Caco-2 (cell line): ENCODE results near the gene HOGA1. TPM values are rescaled to one million over a fixed set of nuclear protein-coding genes. Genes with fewer than 3 reads are reported as not detected.

ENCODE experiments used
- BruUV-seq: library from RNA; stranded (reverse); fragments of 400-500 nt; replicated peaks from 2 replicates; lab custom pipeline; 2021; lab: Mats Ljungman, UMichigan
- CTCF ChIA-PET: fragments of 300-600 bp; sonication (Branson Sonifier 250); formaldehyde crosslinking; loops from one replicate; lab custom pipeline; 2022; ENCODE audit warnings: antibody characterized with exemption; lab: Charles Lee
- POLR2A ChIA-PET: fragments of 300-600 bp; sonication (Branson Sonifier 250); formaldehyde crosslinking; loops from one replicate; lab custom pipeline; 2022; ENCODE audit warnings: antibody characterized with exemption; lab: Charles Lee
- DNase-seq, 2 experiments: peaks; one replicate each; pipeline versions ENCODE4 v3.0.0 to v3.0.0-alpha.2; 2020 to 2022
- H3K27me3 ChIP-seq: replicated peaks from 2 replicates; pipeline ENCODE4 v1.6.0; 2011; ENCODE audit warnings: low read length; ENCODE audit not compliant: control insufficient read depth, insufficient read depth
- H3K36me3 ChIP-seq: 2 replicates; pipeline ENCODE4 v1.5.1; 2011; ENCODE audit warnings: low read length; ENCODE audit not compliant: control insufficient read depth, insufficient read depth
- H3K4me1 ChIP-seq: fragments of 250-450 bp; sonication (Bioruptor Pico); 2 replicates; pipeline ENCODE4 v1.5.1; 2020; ENCODE audit warnings: mild to moderate bottlenecking
- H3K4me3 ChIP-seq: 2 replicates; pipeline ENCODE4 v1.5.1; 2011; ENCODE audit warnings: low read depth, mild to moderate bottlenecking, control low read depth, low read length
- H3K9me3 ChIP-seq: fragments of 250-450 bp; sonication (Bioruptor Pico); 2 replicates; pipeline ENCODE4 v1.5.1; 2020; ENCODE audit warnings: mild to moderate bottlenecking, moderate library complexity
- H3K27ac Mint-ChIP-seq: one replicate; pipeline ENCODE4 v1.8.0; 2022; ENCODE audit warnings: mixed read lengths; ENCODE audit not compliant: unreplicated experiment
- H3K27me3 Mint-ChIP-seq: one replicate; pipeline ENCODE4 v1.8.0; 2022; ENCODE audit warnings: mixed read lengths; ENCODE audit not compliant: insufficient read depth, unreplicated experiment
- H3K36me3 Mint-ChIP-seq: one replicate; pipeline ENCODE4 v1.8.0; 2022; ENCODE audit warnings: mild to moderate bottlenecking, mixed read lengths; ENCODE audit not compliant: insufficient read depth, unreplicated experiment
- H3K4me1 Mint-ChIP-seq: one replicate; pipeline ENCODE4 v1.8.0; 2022; ENCODE audit warnings: low read depth, mixed read lengths; ENCODE audit not compliant: unreplicated experiment
- H3K4me3 Mint-ChIP-seq: one replicate; pipeline ENCODE4 v1.8.0; 2022; ENCODE audit warnings: mild to moderate bottlenecking, moderate library complexity, mixed read lengths; ENCODE audit not compliant: unreplicated experiment
- H3K9me3 Mint-ChIP-seq: one replicate; pipeline ENCODE4 v1.8.0; 2022; ENCODE audit warnings: mixed read lengths; ENCODE audit not compliant: unreplicated experiment
- intact Hi-C: fragments of 100-400 bp; cut with micrococcal nuclease; formaldehyde crosslinking; loops from one replicate; pipeline ENCODE4 v1.10.0; 2022; ENCODE audit not compliant: unreplicated experiment
- total RNA-seq: library from RNA; stranded (reverse); gene quantifications from 2 replicates; pipeline ENCODE4 v1.2.3, GENCODE V29; 2022
- TF ChIP-seq, protein P1 (sequence below), 2 experiments: fragments of 200-600 bp in 1 of 2; IDR thresholded peaks; 1 replicate in 1 of 2; 2 replicates in 1 of 2; pipeline versions ENCODE4 v1.5.1 to v1.8.0; 2011 to 2022; ENCODE audit warnings: antibody characterized with exemption in 1 of 2, control low read depth in 1 of 2, inconsistent platforms in 1 of 2, low read depth in 1 of 2, low read length in 1 of 2, mild to moderate bottlenecking in 1 of 2, moderate library complexity in 1 of 2; ENCODE audit not compliant: insufficient read depth in 1 of 2, severe bottlenecking in 1 of 2, unreplicated experiment in 1 of 2

The HOGA1 gene
- total RNA-seq, 1 experiment from 2014 or later, result 0.50 TPM

DNA sequence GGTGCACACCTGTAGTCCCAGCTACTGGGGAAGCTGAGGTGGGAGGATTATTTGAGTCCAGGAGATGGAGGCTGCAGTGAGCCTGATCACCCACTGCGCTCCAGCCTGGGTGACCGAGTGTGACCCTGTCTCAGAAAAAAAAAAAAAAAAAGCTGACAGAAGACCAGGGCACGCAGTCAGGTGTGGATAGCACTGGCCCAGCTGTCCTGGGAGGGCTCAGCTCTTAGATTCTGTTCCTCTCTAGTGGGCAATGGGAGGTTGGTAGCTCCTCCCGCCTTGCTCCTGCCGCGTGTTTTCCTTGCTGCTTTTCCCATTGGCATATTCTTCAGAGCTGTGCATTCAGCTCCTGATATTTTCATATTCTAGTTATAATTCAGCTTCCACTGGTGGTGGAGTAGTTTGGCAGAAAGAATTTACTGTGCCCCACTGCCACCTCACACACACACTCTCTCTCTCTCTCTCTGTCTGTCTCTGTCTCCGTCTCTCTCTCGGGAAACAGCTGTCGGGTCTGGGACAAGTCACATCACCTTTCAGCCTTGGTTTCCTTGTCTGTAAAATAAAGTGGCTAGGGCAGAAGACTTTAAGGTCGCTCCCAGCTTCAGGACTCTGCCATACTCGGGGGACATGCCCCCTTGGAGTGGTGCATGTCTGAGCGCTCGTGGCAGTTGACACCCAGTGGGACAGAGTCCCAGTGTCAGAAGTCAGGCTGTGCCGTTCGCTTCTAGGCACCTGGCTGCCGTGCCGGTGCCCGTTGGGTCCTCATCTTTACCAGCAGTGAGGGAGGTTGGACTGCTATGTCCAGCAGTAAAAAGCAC lies 37.5 kb upstream of the HOGA1 start:
- Mint-ChIP-seq H3K36me3 (peaks cover 6% of the 10 kb centered on the region), H3K9me3 (no peaks in the 10 kb centered on the region), H3K27me3 (no peaks in the 10 kb centered on the region), H3K27ac (no peak overlapping the region), H3K4me1 (peaks cover 26% of the 10 kb centered on the region), H3K4me3 (no peak overlapping the region)
- H3K9me3 ChIP-seq, result no peaks in the 10 kb centered on the region
- ChIA-PET POLR2A (interaction anchor here (0.6 kb wide), 1 partner anchor 145 kb away, joined by 4 read pairs; no protein-coding TSS in a partner anchor), CTCF (interaction anchor here (0.6 kb wide), 1 partner anchor 14 kb away, joined by 5 read pairs; no protein-coding TSS in a partner anchor)
- DNase-seq, result no peak
- intact Hi-C loops, result no loop called here
- no peaks in the 10 kb centered on the region for H3K36me3 ChIP-seq
- TF ChIP-seq, protein P1, sequence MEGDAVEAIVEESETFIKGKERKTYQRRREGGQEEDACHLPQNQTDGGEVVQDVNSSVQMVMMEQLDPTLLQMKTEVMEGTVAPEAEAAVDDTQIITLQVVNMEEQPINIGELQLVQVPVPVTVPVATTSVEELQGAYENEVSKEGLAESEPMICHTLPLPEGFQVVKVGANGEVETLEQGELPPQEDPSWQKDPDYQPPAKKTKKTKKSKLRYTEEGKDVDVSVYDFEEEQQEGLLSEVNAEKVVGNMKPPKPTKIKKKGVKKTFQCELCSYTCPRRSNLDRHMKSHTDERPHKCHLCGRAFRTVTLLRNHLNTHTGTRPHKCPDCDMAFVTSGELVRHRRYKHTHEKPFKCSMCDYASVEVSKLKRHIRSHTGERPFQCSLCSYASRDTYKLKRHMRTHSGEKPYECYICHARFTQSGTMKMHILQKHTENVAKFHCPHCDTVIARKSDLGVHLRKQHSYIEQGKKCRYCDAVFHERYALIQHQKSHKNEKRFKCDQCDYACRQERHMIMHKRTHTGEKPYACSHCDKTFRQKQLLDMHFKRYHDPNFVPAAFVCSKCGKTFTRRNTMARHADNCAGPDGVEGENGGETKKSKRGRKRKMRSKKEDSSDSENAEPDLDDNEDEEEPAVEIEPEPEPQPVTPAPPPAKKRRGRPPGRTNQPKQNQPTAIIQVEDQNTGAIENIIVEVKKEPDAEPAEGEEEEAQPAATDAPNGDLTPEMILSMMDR (IDR thresholded peaks at IDR 0.05; ENCODE audit: insufficient read depth in 1 of 2, low read depth in 1 of 2, low read length in 1 of 2, severe bottlenecking in 1 of 2, unreplicated experiment in 1 of 2), result no peak
- H3K4me1 ChIP-seq, result peaks cover 20% of the 10 kb centered on the region
- H3K4me3 ChIP-seq, result no peak overlapping the region
- no peaks in the 10 kb centered on the region for H3K27me3 ChIP-seq
- BruUV-seq, result no TSS peak

DNA sequence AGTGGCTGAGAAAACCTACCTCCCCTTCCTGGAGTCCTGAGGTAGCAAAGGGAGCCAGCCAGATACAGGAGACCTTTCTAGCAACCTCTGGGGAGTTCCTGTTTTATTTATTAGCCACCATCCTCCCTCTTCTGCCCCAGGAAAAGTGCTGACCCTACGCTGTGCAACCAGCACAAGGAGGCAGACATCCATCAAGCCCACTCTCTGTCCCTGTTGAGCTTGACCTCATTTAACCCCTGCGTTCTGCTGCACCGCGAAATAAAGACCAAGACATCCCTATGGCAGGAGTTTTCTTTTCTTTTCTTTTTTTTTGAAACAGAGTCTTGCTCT lies 37.0 kb upstream of the HOGA1 start:
- intact Hi-C loops, result no loop called here
- CTCF ChIA-PET, result no interaction called here
- H3K27me3 ChIP-seq, result no peaks in the 10 kb centered on the region
- Mint-ChIP-seq H3K9me3 (no peaks in the 10 kb centered on the region), H3K36me3 (peaks cover under 1% of the 10 kb centered on the region), H3K27me3 (no peaks in the 10 kb centered on the region), H3K27ac (no peak overlapping the region), H3K4me1 (peaks cover 20% of the 10 kb centered on the region), H3K4me3 (no peak overlapping the region)
- H3K4me3 ChIP-seq, result no peak overlapping the region
- POLR2A ChIA-PET, result no interaction called here
- H3K9me3 ChIP-seq, result no peaks in the 10 kb centered on the region
- peaks cover 15% of the 10 kb centered on the region for H3K4me1 ChIP-seq
- no peaks in the 10 kb centered on the region for H3K36me3 ChIP-seq
- DNase-seq, result no peak
- TF ChIP-seq, protein P1 (IDR thresholded peaks at IDR 0.05; ENCODE audit: insufficient read depth in 1 of 2, low read depth in 1 of 2, low read length in 1 of 2, severe bottlenecking in 1 of 2, unreplicated experiment in 1 of 2), result no peak
- no TSS peak for BruUV-seq

DNA sequence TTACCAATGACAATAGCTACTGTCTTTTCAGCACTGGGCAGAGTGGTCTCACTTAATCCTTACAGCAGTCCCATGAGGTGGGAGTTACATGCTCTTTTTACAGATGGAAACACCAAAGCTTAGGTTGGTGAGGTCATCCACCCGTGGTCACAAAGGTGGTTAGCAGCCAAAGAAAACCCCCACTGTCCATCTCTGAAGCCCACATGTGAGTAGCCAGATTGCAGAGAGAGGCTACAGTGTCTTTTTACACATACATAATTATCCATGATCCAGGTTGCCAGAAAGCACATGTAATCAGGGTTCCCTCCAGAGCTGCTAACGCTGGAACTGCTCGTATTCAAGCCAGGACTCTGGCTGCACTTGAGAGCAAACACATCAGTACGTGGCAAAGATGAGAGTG lies 36.2 kb upstream of the HOGA1 start:
- H3K36me3 Mint-ChIP-seq, result no peaks in the 10 kb centered on the region
- TF ChIP-seq, protein P1 (IDR thresholded peaks at IDR 0.05; ENCODE audit: insufficient read depth in 1 of 2, low read depth in 1 of 2, low read length in 1 of 2, severe bottlenecking in 1 of 2, unreplicated experiment in 1 of 2), result no peak
- H3K4me1 Mint-ChIP-seq, result peaks cover 13% of the 10 kb centered on the region
- H3K36me3 ChIP-seq, result no peaks in the 10 kb centered on the region
- H3K27me3 ChIP-seq, result no peaks in the 10 kb centered on the region
- H3K27ac Mint-ChIP-seq, result no peak overlapping the region
- no peaks in the 10 kb centered on the region for H3K9me3 Mint-ChIP-seq
- no peak for DNase-seq
- POLR2A ChIA-PET, result no interaction called here
- H3K27me3 Mint-ChIP-seq, result no peaks in the 10 kb centered on the region
- intact Hi-C loops, result no loop called here
- H3K4me1 ChIP-seq, result peaks cover 7% of the 10 kb centered on the region
- H3K9me3 ChIP-seq, result no peaks in the 10 kb centered on the region
- BruUV-seq, result no TSS peak
- CTCF ChIA-PET, result no interaction called here
- no peak overlapping the region for H3K4me3 Mint-ChIP-seq
- H3K4me3 ChIP-seq, result no peak overlapping the region
